IgD-negative memory B cell (primary cell): ENCODE measurements around the gene COL5A1. TPM values are rescaled to one million over a fixed set of nuclear protein-coding genes. Genes with fewer than 3 reads are reported as not detected.
"Not testable (repeated sequence)": the region's sequence is repeated elsewhere in the genome, so short reads cannot be mapped to it uniquely, and the experiment has no call there.

Source experiments
- H3K27ac Mint-ChIP-seq, 3 donors: one replicate each; pipeline ENCODE4 v1.8.0; 2020 to 2022; ENCODE audit warnings: mild to moderate bottlenecking in 3 of 3, mixed read lengths in 3 of 3, moderate library complexity in 1 of 3
- H3K27me3 Mint-ChIP-seq: one replicate; pipeline ENCODE4 v1.8.0; 2021; ENCODE audit warnings: mixed read lengths
- H3K36me3 Mint-ChIP-seq: one replicate; pipeline ENCODE4 v1.8.0; 2020; ENCODE audit warnings: mild to moderate bottlenecking, mixed read lengths
- H3K4me1 Mint-ChIP-seq, 3 donors: one replicate each; pipeline ENCODE4 v1.8.0; 2020 to 2022; ENCODE audit warnings: mixed read lengths in 3 of 3, mild to moderate bottlenecking in 1 of 3
- H3K4me3 Mint-ChIP-seq, 4 donors: one replicate each; pipeline ENCODE4 v1.8.0; 2020 to 2022; ENCODE audit warnings: mild to moderate bottlenecking in 4 of 4, mixed read lengths in 4 of 4, moderate library complexity in 3 of 4
- H3K9me3 Mint-ChIP-seq, 3 donors: one replicate each; pipeline ENCODE4 v1.8.0; 2020 to 2021; ENCODE audit warnings: mixed read lengths in 3 of 3, mild to moderate bottlenecking in 1 of 3
- polyA plus RNA-seq: library from polyadenylated mRNA; unstranded; fragments of 300-500 nt; fragmentation: Illumina TruSeq; gene quantifications from one replicate; pipeline ENCODE4 v1.2.3, GENCODE V29; 2021

COL5A1 gene
- polyA plus RNA-seq, 1 donor from 2014 or later: not detected

GRCh38 chr9:134698587-134699342 lies 57.2 kb downstream of the COL5A1 start:
- Mint-ChIP-seq H3K9me3 (no peaks in the 10 kb centered on the region), H3K4me3 (no peak overlapping the region), H3K27ac (no peak overlapping the region), H3K27me3 (no peaks in the 10 kb centered on the region), H3K4me1 (no peaks in the 10 kb centered on the region), H3K36me3 (no peaks in the 10 kb centered on the region)

GRCh38 chr9:134699343-134699740 lies 57.7 kb downstream of the COL5A1 start:
- no peak overlapping the region for H3K4me3 Mint-ChIP-seq

GRCh38 chr9:134700636-134701350 lies 59.2 kb downstream of the COL5A1 start:
- no peak overlapping the region for H3K27ac Mint-ChIP-seq
- no peaks in the 10 kb centered on the region for H3K9me3 Mint-ChIP-seq
- no peaks in the 10 kb centered on the region for H3K4me1 Mint-ChIP-seq
- no peaks in the 10 kb centered on the region for H3K27me3 Mint-ChIP-seq
- H3K36me3 Mint-ChIP-seq: no peaks in the 10 kb centered on the region
- H3K4me3 Mint-ChIP-seq: no peak overlapping the region

More at GRCh38 chr9:134699343-134699740, 57.7 kb downstream of the COL5A1 start:
- no peak overlapping the region for H3K27ac Mint-ChIP-seq
- H3K4me1 Mint-ChIP-seq: no peaks in the 10 kb centered on the region
- no peaks in the 10 kb centered on the region for H3K36me3 Mint-ChIP-seq
- no peaks in the 10 kb centered on the region for H3K27me3 Mint-ChIP-seq
- no peaks in the 10 kb centered on the region for H3K9me3 Mint-ChIP-seq

GRCh38 chr9:134701581-134702259 lies 60.1 kb downstream of the COL5A1 start:
- H3K9me3 Mint-ChIP-seq: no peaks in the 10 kb centered on the region
- no peaks in the 10 kb centered on the region for H3K36me3 Mint-ChIP-seq
- no peak overlapping the region for H3K27ac Mint-ChIP-seq
- no peaks in the 10 kb centered on the region for H3K27me3 Mint-ChIP-seq
- no peak overlapping the region for H3K4me3 Mint-ChIP-seq
- H3K4me1 Mint-ChIP-seq: no peaks in the 10 kb centered on the region

DNA sequence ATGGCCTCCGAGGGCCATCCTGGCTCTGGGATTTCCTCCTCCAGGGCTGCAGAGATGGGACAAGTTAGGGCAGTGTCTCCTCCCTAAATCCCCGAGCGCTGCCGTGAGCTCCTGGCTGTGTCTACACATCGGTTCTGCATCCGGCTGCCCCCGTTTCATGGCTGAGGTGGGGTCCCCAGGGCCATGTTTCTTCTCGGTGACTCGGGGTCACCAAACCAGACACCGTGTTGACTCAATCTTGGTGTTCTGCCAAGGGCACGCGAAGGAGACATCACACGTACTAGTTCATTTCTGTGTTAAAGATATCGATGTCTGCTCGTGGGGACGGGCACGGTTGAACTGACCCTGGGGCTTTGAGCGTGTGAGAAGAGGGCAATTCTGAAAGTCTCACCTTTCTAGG lies 60.7 kb downstream of the COL5A1 start:
- Mint-ChIP-seq H3K36me3 (no peaks in the 10 kb centered on the region), H3K4me3 (no peak overlapping the region), H3K27me3 (peaks cover 2% of the 10 kb centered on the region), H3K4me1 (no peaks in the 10 kb centered on the region), H3K9me3 (no peaks in the 10 kb centered on the region), H3K27ac (no peak overlapping the region)

DNA sequence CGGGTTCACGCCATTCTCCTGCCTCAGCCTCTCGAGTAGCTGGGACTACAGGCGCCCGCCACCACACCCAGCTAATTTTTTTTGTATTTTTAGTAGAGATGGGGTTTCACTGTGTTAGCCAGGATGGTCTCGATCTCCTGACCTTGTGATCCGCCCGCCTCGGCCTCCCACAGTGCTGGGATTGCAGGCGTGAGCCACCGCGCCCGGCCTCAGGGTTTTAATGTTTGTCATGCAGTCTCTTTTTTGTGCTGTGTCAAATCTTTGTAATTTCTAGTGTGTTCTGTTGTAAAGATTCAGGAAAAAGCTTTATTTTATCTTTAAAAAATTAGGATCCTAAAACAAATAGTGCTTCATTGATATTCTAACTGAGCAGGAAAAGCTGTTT lies 62.1 kb downstream of the COL5A1 start:
- not testable (repeated sequence) for H3K27me3 Mint-ChIP-seq, H3K4me1 Mint-ChIP-seq, H3K9me3 Mint-ChIP-seq, H3K36me3 Mint-ChIP-seq, H3K4me3 Mint-ChIP-seq, H3K27ac Mint-ChIP-seq

DNA sequence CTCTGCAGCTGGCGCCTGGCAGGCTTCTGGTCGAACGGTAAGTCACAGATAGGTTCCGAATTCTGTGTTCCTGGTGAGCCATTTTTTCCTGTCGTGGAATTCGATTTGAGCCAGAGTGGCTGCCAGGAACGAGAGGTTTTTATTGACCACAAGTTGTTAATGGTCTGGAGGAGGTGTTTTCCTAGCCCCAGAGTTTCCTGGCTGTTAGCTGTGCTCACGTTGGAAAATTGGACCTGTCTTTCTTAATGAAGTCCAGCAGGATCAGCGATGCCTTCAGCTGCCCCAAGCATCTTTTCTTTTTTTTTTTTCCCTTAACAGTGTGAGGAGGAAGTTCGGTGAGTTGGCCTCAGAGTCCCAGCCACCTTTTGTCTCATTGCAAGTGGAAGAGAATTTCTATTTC lies 62.9 kb downstream of the COL5A1 start:
- Mint-ChIP-seq H3K4me3 (no peak overlapping the region), H3K27me3 (peaks cover 2% of the 10 kb centered on the region), H3K9me3 (no peaks in the 10 kb centered on the region), H3K36me3 (no peaks in the 10 kb centered on the region), H3K4me1 (no peaks in the 10 kb centered on the region), H3K27ac (no peak overlapping the region)

- no peaks in the 10 kb centered on the region for H3K36me3 Mint-ChIP-seq
These were observed 64.2 kb downstream of the COL5A1 start for GRCh38 chr9:134705786-134706185.

GRCh38 chr9:134706522-134706921 lies 64.9 kb downstream of the COL5A1 start:
- peaks cover 0 to 2% (median 0%) of the 10 kb centered on the region in 3 donors for H3K9me3 Mint-ChIP-seq
- no peaks in the 10 kb centered on the region for H3K36me3 Mint-ChIP-seq
- peak overlapping the region in 1 of 4 donors; percentile 60 for H3K4me3 Mint-ChIP-seq
- H3K27ac Mint-ChIP-seq: no peak overlapping the region
- no peaks in the 10 kb centered on the region for H3K4me1 Mint-ChIP-seq
- H3K27me3 Mint-ChIP-seq: peaks cover 2% of the 10 kb centered on the region

More at GRCh38 chr9:134705786-134706185, 64.2 kb downstream of the COL5A1 start:
- H3K4me3 Mint-ChIP-seq: no peak overlapping the region
- peaks cover 2% of the 10 kb centered on the region for H3K27me3 Mint-ChIP-seq
- H3K9me3 Mint-ChIP-seq: peaks cover 0 to 2% (median 0%) of the 10 kb centered on the region in 3 donors
- no peaks in the 10 kb centered on the region for H3K4me1 Mint-ChIP-seq
- H3K27ac Mint-ChIP-seq: no peak overlapping the region

- Mint-ChIP-seq H3K9me3 (peaks cover 0 to 2% (median 0%) of the 10 kb centered on the region in 3 donors), H3K4me1 (no peaks in the 10 kb centered on the region), H3K27me3 (peaks cover 2% of the 10 kb centered on the region), H3K4me3 (no peak overlapping the region), H3K36me3 (no peaks in the 10 kb centered on the region), H3K27ac (peak overlapping the region in 1 of 3 donors; percentile 50)
These were observed 65.6 kb downstream of the COL5A1 start for GRCh38 chr9:134707031-134707680.

GRCh38 chr9:134707731-134708671 lies 66.4 kb downstream of the COL5A1 start:
- Mint-ChIP-seq H3K36me3 (no peaks in the 10 kb centered on the region), H3K4me3 (no peak overlapping the region), H3K9me3 (peaks cover 0 to 2% (median 0%) of the 10 kb centered on the region in 3 donors), H3K4me1 (no peaks in the 10 kb centered on the region), H3K27ac (peak overlapping the region in 1 of 3 donors; percentile 50), H3K27me3 (peaks cover 2% of the 10 kb centered on the region)

GRCh38 chr9:134708672-134709038 lies 67.1 kb downstream of the COL5A1 start:
- Mint-ChIP-seq H3K9me3 (peaks cover 0 to 2% (median 0%) of the 10 kb centered on the region in 3 donors), H3K4me1 (no peaks in the 10 kb centered on the region), H3K27ac (no peak overlapping the region), H3K27me3 (peaks cover 2% of the 10 kb centered on the region), H3K36me3 (no peaks in the 10 kb centered on the region), H3K4me3 (no peak overlapping the region)

- peaks cover 1% of the 10 kb centered on the region for H3K36me3 Mint-ChIP-seq
- peaks cover 0 to 2% (median 0%) of the 10 kb centered on the region in 3 donors for H3K9me3 Mint-ChIP-seq
- no peak overlapping the region for H3K27ac Mint-ChIP-seq
- peaks cover 2% of the 10 kb centered on the region for H3K27me3 Mint-ChIP-seq
- peak overlapping the region in 1 of 4 donors; percentile 55 for H3K4me3 Mint-ChIP-seq
- peaks cover 0 to 3% (median 0%) of the 10 kb centered on the region in 3 donors for H3K4me1 Mint-ChIP-seq
These were observed 68.1 kb downstream of the COL5A1 start for GRCh38 chr9:134709512-134710270.

DNA sequence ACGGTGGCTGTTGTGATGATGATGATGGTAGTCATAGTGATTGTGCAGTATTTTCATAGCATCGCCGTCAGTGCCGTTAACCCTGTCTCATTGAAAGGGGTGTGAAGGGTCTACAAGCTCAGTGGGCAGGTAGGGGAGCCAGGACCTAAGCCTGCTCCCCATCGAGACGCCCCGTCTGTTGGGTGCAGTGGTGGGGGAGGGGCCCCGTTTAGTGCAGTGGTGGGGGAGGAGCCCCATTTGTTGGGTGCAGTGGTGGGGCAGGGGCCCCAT lies 68.6 kb downstream of the COL5A1 start:
- peaks cover 1% of the 10 kb centered on the region for H3K36me3 Mint-ChIP-seq
- H3K27me3 Mint-ChIP-seq: peaks cover 2% of the 10 kb centered on the region
- no peak overlapping the region for H3K27ac Mint-ChIP-seq
- H3K4me3 Mint-ChIP-seq: peak overlapping the region in 1 of 4 donors; percentile 55
- H3K9me3 Mint-ChIP-seq: peaks cover 0 to 2% (median 0%) of the 10 kb centered on the region in 3 donors
- peaks cover 0 to 3% (median 0%) of the 10 kb centered on the region in 3 donors for H3K4me1 Mint-ChIP-seq
